COLO829 (cell line): ENCODE data around the gene LRRC8C.
"Not testable (repeated sequence)": the region's sequence is repeated elsewhere in the genome, so short reads cannot be mapped to it uniquely, and the experiment has no call there.

Source experiments
- DNase-seq: peaks from one replicate; pipeline ENCODE4 v3.0.0; 2012; ENCODE audit warnings: low spot score

LRRC8C gene

GRCh38 chr1:89632657-89633247 lies at the start of gene LRRC8C:
TSS of gene LRRC8C (plus strand) at chr1:89633120. CDS start at chr1:89686474, 53,354 bp downstream.
- DNase-seq, result peak; percentile 23

DNA sequence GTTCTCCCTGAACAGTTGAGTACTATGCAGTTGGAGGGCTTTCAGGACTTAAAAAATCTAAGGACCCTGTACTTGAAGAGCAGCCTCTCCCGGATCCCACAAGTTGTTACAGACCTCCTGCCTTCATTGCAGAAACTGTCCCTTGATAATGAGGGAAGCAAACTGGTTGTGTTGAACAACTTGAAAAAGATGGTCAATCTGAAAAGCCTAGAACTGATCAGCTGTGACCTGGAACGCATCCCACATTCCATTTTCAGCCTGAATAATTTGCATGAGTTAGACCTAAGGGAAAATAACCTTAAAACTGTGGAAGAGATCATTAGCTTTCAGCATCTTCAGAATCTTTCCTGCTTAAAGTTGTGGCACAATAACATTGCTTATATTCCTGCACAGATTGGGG lies 48.7 kb upstream of the LRRC8C start:
- DNase-seq, result no peak

- no peak for DNase-seq
Observed at GRCh38 chr1:89584781-89585180, 48.1 kb upstream of the LRRC8C start.

DNA sequence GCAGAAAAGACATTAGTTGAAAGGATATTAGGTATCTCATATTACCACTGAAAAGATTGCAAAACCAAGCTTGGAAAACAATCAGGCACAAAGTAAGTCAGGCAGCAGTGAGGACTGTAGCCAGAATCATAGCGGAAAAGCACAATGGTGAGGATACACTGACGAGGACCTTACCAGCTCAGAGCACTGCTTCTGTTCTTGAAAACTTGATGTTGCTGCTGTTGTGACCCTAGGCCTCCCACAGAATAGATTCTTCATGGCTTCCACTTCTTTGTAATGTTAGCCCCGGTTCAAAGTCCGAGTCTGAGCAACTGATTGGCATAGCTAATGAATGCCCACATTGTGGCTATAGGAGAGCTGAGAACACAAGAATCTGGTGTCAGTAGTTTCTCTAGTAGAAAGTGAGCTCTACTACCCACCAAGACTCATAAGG lies 45.2 kb upstream of the LRRC8C start:
- DNase-seq, result no peak

GRCh38 chr1:89588480-89588879 lies 44.4 kb upstream of the LRRC8C start:
- no peak for DNase-seq

DNA sequence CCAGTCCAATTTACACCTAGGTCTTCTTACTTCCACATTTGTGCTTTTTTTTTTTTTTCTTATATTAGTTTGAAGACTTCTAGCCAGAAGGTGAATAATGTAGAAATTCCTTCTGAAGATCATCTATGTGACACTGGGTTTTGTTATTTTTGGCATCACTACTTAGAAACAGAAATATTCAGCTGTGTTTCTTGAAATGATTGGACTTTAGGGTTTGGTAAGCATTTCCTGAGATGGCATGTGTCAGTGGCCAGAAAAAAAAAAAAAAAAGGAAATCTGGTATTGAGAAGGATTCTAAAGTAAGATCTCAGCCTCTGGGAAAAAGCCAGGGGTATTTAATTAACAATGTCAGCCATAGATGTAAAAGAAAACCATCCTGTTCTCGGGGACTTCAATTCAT lies 43.4 kb upstream of the LRRC8C start:
- DNase-seq, result no peak

- DNase-seq, result no peak
Observed at GRCh38 chr1:89590341-89591080, 42.4 kb upstream of the LRRC8C start.

- not testable (repeated sequence) for DNase-seq
Observed at GRCh38 chr1:89592861-89593302, 40.0 kb upstream of the LRRC8C start.

GRCh38 chr1:89594096-89594740 lies 38.7 kb upstream of the LRRC8C start:
- DNase-seq, result no peak

DNA sequence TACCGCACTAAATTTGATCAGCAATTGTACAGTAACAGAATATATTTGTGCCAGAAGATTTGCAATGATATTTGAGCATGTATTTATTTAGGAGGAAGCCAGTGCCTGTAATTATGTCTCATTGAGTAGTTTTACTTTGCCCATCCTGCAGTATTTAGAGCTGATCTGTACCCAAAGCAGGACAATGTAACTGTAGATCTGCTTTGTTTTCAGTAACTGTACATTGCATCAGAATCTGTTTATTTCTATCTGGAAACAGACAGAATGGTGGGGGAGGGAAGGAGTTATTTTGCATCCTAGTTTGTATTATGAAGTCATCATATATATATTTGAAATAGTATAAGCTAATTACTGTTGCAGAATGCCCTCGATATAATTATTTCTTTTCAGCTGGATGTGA lies 36.2 kb upstream of the LRRC8C start:
- DNase-seq, result no peak

- peak; percentile 46 for DNase-seq
Observed at GRCh38 chr1:89598450-89599331, 34.2 kb upstream of the LRRC8C start.

DNA sequence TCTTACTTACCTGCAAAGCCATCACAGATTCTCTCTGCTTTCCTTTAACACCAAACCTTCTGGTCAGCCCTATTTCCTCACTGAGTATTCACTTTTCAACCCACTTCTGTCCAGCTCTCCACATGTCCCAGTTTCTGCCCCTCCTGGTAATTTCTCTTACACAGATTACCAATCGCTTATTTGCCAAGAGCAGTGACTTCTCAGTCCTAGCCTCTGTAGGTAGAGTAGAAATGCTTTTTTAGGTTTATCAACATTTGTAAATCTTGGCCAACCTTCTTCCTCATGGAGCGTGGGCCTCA lies 33.6 kb upstream of the LRRC8C start:
- DNase-seq, result no peak

- no peak for DNase-seq
Observed at GRCh38 chr1:89600451-89601224, 32.3 kb upstream of the LRRC8C start.

- no peak for DNase-seq
Observed at GRCh38 chr1:89602871-89603404, 30.0 kb upstream of the LRRC8C start.

DNA sequence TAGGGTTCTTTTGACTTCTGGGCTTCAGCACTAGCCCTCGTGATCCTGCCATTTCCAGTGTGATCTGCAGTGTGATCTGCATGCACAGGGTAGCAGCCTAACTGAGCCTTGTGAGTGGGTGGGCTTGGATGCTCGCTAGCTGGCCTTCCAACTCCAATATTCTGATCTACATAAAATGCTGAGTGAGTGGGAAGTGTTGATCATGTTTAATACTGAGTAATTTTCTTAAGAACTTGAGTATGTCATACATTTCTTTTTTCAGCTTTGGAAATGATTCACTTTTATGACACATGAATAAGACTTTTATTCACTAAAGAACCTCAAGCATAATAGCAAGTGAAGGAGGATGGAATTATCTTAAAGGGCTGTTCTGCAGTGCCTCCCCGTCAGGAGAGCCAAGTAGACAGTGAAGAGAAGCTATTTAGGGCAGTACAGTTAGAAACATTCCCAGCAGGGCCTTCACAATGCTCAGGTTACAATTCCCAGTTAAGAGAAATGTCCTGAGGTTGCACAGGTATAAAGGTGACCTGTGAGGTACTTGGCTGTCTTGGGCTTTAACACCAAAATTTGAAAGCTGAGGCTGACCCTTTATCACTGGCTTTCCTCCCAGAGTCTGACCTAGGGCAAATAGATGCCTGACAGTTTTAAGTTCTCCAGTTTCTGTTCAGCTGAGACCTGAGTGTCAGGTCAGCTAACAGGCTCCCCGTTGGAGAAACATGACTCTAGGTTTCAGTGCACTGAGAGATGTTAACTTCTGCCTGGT lies 29.1 kb upstream of the LRRC8C start:
- peak; percentile 52 for DNase-seq

- no peak for DNase-seq
Observed at GRCh38 chr1:89604414-89604735, 28.5 kb upstream of the LRRC8C start.

DNA sequence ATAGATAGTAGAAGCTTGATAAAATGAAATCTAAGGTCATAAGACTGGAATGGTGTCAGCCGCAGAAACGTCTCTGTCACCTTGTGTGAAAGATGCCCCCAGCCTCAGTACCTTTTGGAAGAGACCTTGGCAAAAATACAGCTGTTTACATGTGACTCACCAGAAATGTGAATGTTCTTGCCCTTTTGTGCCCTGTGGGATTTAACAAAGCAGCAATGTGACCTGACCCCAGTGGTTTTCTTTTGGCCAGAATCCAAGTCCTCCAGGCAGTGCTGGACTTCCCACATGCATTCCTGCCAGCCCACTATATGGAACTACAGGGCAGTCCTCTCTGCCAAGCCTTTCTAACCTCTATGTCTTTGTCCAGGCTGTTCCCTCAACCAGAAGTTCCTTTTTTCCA lies 27.2 kb upstream of the LRRC8C start:
- DNase-seq, result peak; percentile 76

- no peak for DNase-seq
Observed at GRCh38 chr1:89606227-89606980, 26.5 kb upstream of the LRRC8C start.

DNA sequence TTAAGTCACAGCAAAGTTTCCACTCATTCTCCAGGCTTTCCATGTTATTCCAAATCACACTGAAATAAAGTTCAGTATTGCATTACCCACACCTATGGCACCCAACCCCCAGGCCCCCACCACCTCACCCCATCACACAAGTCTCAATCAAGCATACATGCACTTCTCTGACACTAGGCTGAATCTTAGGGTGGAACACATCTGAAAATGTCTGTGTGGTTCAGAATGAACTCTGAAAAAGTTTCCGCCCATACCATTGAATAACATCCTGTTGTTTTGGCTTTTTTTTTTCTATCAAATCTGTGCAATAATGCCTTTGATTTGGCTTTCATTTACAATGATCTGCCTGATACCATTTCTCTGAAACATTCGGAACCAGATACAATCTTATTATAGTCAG lies 25.8 kb upstream of the LRRC8C start:
- no peak for DNase-seq
